OCI-LY1 (cell line): Measurements from ENCODE around the gene PTGFRN.

Experiments used
- H2AFZ ChIP-seq: fragments of 200-600 bp; sonication (generic), shearing (Covaris generic); 2 replicates; pipeline ENCODE4 v1.6.0; 2014; ENCODE audit warnings: antibody characterized with exemption, mild to moderate bottlenecking, low read length
- H3F3A ChIP-seq: fragments of 200-600 bp; sonication (generic), shearing (Covaris generic); 2 replicates; pipeline ENCODE4 v1.6.0; 2014; ENCODE audit warnings: mild to moderate bottlenecking, antibody characterized with exemption, low read length, moderate library complexity; ENCODE audit not compliant: insufficient read depth
- H3K27ac ChIP-seq: fragments of 200-600 bp; sonication (generic); 2 replicates; pipeline ENCODE4 v1.5.1; 2014; ENCODE audit warnings: low read length, mixed run types, mild to moderate bottlenecking, low read depth; ENCODE audit not compliant: poor library complexity, severe bottlenecking
- H3K27me3 ChIP-seq: fragments of 200-600 bp; sonication (generic); 2 replicates; pipeline ENCODE4 v1.6.0; 2014; ENCODE audit warnings: antibody characterized with exemption, mild to moderate bottlenecking, low read length, moderate library complexity; ENCODE audit not compliant: insufficient read depth
- H3K36me3 ChIP-seq: fragments of 200-600 bp; sonication (generic); 2 replicates; pipeline ENCODE4 v1.6.1; 2014; ENCODE audit warnings: mild to moderate bottlenecking, antibody characterized with exemption, low read length, moderate library complexity, mixed read lengths; ENCODE audit not compliant: insufficient read depth
- H3K4me1 ChIP-seq: fragments of 200-600 bp; sonication (generic); 2 replicates; pipeline ENCODE4 v1.5.1; 2014; ENCODE audit warnings: mild to moderate bottlenecking, low read length, moderate library complexity; ENCODE audit not compliant: insufficient read depth, severe bottlenecking
- H3K4me2 ChIP-seq: fragments of 200-600 bp; sonication (generic), shearing (Covaris generic); 2 replicates; pipeline ENCODE4 v1.6.1; 2014; ENCODE audit warnings: low read length
- H3K4me3 ChIP-seq: fragments of 200-600 bp; sonication (generic); 2 replicates; pipeline ENCODE4 v1.5.1; 2014; ENCODE audit warnings: low read length, low read depth, mild to moderate bottlenecking, mixed read lengths; ENCODE audit not compliant: poor library complexity, severe bottlenecking
- H3K79me2 ChIP-seq: fragments of 200-600 bp; shearing (Covaris generic); 2 replicates; pipeline ENCODE4 v1.6.1; 2016; ENCODE audit warnings: mixed run types, low read length, mixed read lengths; ENCODE audit not compliant: insufficient read depth
- H3K9ac ChIP-seq: fragments of 200-600 bp; sonication (generic), shearing (Covaris generic); 2 replicates; pipeline ENCODE4 v1.6.1; 2014; ENCODE audit warnings: mild to moderate bottlenecking, low read length, mixed read lengths
- H3K9me2 ChIP-seq: fragments of 200-600 bp; sonication (generic), shearing (Covaris generic); 2 replicates; pipeline ENCODE4 v1.6.1; 2014; ENCODE audit warnings: low read depth, mild to moderate bottlenecking, low read length, mixed read lengths
- H3K9me3 ChIP-seq: fragments of 200-600 bp; shearing (Covaris generic); 2 replicates; pipeline ENCODE4 v1.6.1; 2014; ENCODE audit warnings: low read length, mixed read lengths
- H4K20me1 ChIP-seq: fragments of 200-600 bp; sonication (generic), shearing (Covaris generic); 2 replicates; pipeline ENCODE4 v1.6.0; 2016; ENCODE audit warnings: mild to moderate bottlenecking, low read length; ENCODE audit not compliant: insufficient read depth
- EZH2 ChIP-seq: fragments of 200-600 bp; sonication (generic), shearing (Covaris generic); IDR thresholded peaks from 2 replicates; pipeline ENCODE4 v1.8.0; 2017; ENCODE audit warnings: borderline replicate concordance, mixed run types, mild to moderate bottlenecking, antibody characterized with exemption, low read length, moderate library complexity, mixed read lengths
- TF ChIP-seq, protein P1 (sequence below): fragments of 200-600 bp; sonication (generic), shearing (Covaris generic); IDR thresholded peaks from 2 replicates; pipeline ENCODE4 v1.5.1; 2017; ENCODE audit warnings: mild to moderate bottlenecking, antibody characterized with exemption, low read length, moderate library complexity, mixed read lengths

Gene PTGFRN

DNA sequence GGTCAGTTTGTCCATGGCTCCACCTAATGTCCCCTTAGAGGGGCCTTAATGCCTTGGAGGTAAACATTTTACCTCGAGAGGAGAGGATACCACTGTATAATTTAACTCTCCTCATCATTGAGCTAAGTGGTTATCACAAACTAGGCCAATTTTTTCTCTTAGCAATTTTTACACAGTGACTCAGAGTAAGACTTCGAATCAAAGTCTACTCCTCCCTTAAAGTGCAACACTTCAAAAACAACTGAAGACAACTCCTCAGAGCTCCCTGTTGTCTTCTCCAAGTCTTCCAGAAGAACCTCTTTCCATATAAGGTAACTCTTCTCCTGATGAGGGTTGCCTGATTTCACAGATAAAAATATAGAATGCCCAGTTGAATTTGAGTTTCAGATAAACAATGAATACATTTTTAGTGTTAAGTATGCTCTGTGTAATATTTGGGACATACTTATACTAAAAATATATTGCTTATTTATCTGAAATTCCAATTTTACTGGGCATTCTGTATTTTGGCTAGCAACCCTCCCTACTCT is 4.9 kb upstream of the PTGFRN start:
- Histone ChIP-seq H3F3A (no peaks in the 10 kb centered on the region), H3K4me2 (no peak overlapping the region), H3K79me2 (no peaks in the 10 kb centered on the region), H3K9me2 (no peaks in the 10 kb centered on the region), H3K4me1 (no peaks in the 10 kb centered on the region), H3K9ac (no peak overlapping the region), H3K27me3 (no peaks in the 10 kb centered on the region), H4K20me1 (no peaks in the 10 kb centered on the region), H3K9me3 (no peaks in the 10 kb centered on the region), H3K4me3 (no peak overlapping the region), H3K36me3 (no peaks in the 10 kb centered on the region), H3K27ac (no peak overlapping the region), H2AFZ (no peak overlapping the region)
- TF ChIP-seq, protein P1, sequence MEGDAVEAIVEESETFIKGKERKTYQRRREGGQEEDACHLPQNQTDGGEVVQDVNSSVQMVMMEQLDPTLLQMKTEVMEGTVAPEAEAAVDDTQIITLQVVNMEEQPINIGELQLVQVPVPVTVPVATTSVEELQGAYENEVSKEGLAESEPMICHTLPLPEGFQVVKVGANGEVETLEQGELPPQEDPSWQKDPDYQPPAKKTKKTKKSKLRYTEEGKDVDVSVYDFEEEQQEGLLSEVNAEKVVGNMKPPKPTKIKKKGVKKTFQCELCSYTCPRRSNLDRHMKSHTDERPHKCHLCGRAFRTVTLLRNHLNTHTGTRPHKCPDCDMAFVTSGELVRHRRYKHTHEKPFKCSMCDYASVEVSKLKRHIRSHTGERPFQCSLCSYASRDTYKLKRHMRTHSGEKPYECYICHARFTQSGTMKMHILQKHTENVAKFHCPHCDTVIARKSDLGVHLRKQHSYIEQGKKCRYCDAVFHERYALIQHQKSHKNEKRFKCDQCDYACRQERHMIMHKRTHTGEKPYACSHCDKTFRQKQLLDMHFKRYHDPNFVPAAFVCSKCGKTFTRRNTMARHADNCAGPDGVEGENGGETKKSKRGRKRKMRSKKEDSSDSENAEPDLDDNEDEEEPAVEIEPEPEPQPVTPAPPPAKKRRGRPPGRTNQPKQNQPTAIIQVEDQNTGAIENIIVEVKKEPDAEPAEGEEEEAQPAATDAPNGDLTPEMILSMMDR: no peak
- no peak for TF ChIP-seq EZH2

DNA sequence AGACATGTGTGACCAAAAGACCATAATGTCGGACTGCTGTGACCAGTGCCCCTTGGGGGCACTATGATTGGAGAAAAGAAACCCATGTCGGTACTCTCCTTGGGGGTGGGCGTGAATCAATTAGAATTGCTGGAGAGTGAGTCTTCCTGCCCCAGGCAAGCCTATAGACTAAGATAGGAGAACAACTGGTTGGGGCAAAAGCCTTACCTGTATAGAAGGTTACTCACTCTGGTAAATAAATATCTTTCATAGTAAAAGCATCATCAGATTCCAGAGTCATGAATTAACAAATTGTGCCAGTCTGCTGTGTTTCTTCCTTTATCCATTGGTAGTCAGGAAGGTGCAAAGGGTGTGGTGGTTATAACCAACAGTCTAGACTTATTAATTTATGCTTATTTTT is 2.9 kb upstream of the PTGFRN start:
- no peak overlapping the region for H3K4me3 ChIP-seq
- no peak overlapping the region for H2AFZ ChIP-seq
- H3K27me3 ChIP-seq: no peaks in the 10 kb centered on the region
- H3K27ac ChIP-seq: no peak overlapping the region
- no peaks in the 10 kb centered on the region for H3K9me2 ChIP-seq
- no peaks in the 10 kb centered on the region for H3K79me2 ChIP-seq
- no peak for TF ChIP-seq EZH2
- TF ChIP-seq, protein P1: no peak
- no peaks in the 10 kb centered on the region for H4K20me1 ChIP-seq
- H3K9ac ChIP-seq: no peak overlapping the region
- no peaks in the 10 kb centered on the region for H3F3A ChIP-seq
- no peak overlapping the region for H3K4me2 ChIP-seq
- no peaks in the 10 kb centered on the region for H3K9me3 ChIP-seq
- no peaks in the 10 kb centered on the region for H3K36me3 ChIP-seq
- no peaks in the 10 kb centered on the region for H3K4me1 ChIP-seq

DNA sequence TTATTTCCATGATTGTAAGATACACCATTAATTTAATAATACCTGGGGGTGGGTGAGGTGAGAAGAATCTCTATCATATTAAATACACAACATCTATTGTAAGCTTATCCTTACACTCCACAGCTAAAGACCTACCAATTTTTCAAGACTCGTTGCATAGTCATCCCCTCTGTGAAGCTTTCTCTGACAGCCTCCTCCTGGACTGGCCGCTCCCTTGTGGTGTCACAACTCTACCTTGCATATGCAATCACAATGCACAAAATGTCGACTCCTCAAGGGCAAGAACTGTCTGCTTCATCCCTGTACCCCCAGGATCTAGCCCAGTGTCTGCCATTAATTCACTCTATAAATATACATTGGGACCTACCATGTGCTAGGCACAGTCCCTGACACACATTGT is 2.4 kb upstream of the PTGFRN start:
- no peak overlapping the region for H3K4me2 ChIP-seq
- no peaks in the 10 kb centered on the region for H3K4me1 ChIP-seq
- H3K79me2 ChIP-seq: no peaks in the 10 kb centered on the region
- H3K4me3 ChIP-seq: no peak overlapping the region
- no peaks in the 10 kb centered on the region for H3F3A ChIP-seq
- H3K27me3 ChIP-seq: no peaks in the 10 kb centered on the region
- no peak overlapping the region for H2AFZ ChIP-seq
- H3K36me3 ChIP-seq: no peaks in the 10 kb centered on the region
- H3K9me3 ChIP-seq: no peaks in the 10 kb centered on the region
- no peak overlapping the region for H3K27ac ChIP-seq
- no peak overlapping the region for H3K9ac ChIP-seq
- TF ChIP-seq, protein P1: no peak
- no peak for TF ChIP-seq EZH2
- no peaks in the 10 kb centered on the region for H4K20me1 ChIP-seq
- no peaks in the 10 kb centered on the region for H3K9me2 ChIP-seq
